PC-9 (cell line): Measurements from ENCODE around the gene PPM1H. TPM values are rescaled to one million over a fixed set of nuclear protein-coding genes. Genes with fewer than 3 reads are reported as not detected.

Experiments used
- BruUV-seq: library from RNA; stranded (reverse); fragments of 400-500 nt; replicated peaks from 2 replicates; lab custom pipeline; 2021; lab: Mats Ljungman, UMichigan
- CTCF ChIA-PET: fragments of 300-600 bp; sonication (Branson Sonifier 250); formaldehyde crosslinking; loops from one replicate; lab custom pipeline; 2022; ENCODE audit warnings: antibody characterized with exemption; lab: Charles Lee
- POLR2A ChIA-PET: fragments of 300-600 bp; sonication (Branson Sonifier 250); formaldehyde crosslinking; loops from one replicate; lab custom pipeline; 2022; ENCODE audit warnings: antibody characterized with exemption; ENCODE audit not compliant: unreplicated experiment; lab: Charles Lee
- DNase-seq, 2 experiments: peaks; one replicate each; pipeline versions ENCODE4 v3.0.0 to v3.0.0-alpha.2; 2015 to 2022; ENCODE audit warnings: mixed read lengths in 1 of 2
- H2AFZ ChIP-seq: fragments of 200-600 bp; sonication (generic); 2 replicates; pipeline ENCODE4 v1.8.1; 2017; ENCODE audit warnings: antibody characterized with exemption
- H3F3A ChIP-seq: fragments of 200-600 bp; sonication (generic); 2 replicates; pipeline ENCODE4 v1.8.1; 2017; ENCODE audit warnings: antibody characterized with exemption, mild to moderate bottlenecking, low read depth; ENCODE audit not compliant: insufficient read depth
- H3K27ac ChIP-seq: fragments of 200-600 bp; sonication (generic); 2 replicates; pipeline ENCODE4 v1.6.1; 2016; ENCODE audit warnings: mixed run types
- H3K27me3 ChIP-seq: fragments of 200-600 bp; sonication (generic); 2 replicates; pipeline ENCODE4 v1.6.1; 2016; ENCODE audit warnings: low read depth, mixed run types; ENCODE audit not compliant: insufficient read depth
- H3K36me3 ChIP-seq: fragments of 200-600 bp; sonication (generic); 2 replicates; pipeline ENCODE4 v1.6.1; 2016; ENCODE audit warnings: low read depth, mixed run types
- H3K4me1 ChIP-seq: fragments of 200-600 bp; sonication (generic); replicated peaks from 2 replicates; pipeline ENCODE4 v1.6.1; 2016; ENCODE audit warnings: mixed run types; ENCODE audit not compliant: insufficient read depth
- H3K4me2 ChIP-seq: fragments of 200-600 bp; sonication (generic); 2 replicates; pipeline ENCODE4 v1.6.1; 2017; ENCODE audit warnings: mixed run types
- H3K4me3 ChIP-seq: fragments of 200-600 bp; sonication (generic); 2 replicates; pipeline ENCODE4 v1.6.1; 2016; ENCODE audit warnings: mixed run types
- H3K79me2 ChIP-seq: fragments of 200-600 bp; sonication (generic); 2 replicates; pipeline ENCODE4 v1.6.1; 2017; ENCODE audit warnings: low read depth, mixed run types
- H3K9me2 ChIP-seq: fragments of 200-600 bp; sonication (generic); 2 replicates; pipeline ENCODE4 v1.8.1; 2017; ENCODE audit warnings: mild to moderate bottlenecking; ENCODE audit not compliant: insufficient read depth
- H3K9me3 ChIP-seq: fragments of 200-600 bp; sonication (generic); 2 replicates; pipeline ENCODE4 v1.8.1; 2016; ENCODE audit warnings: low read depth; ENCODE audit not compliant: insufficient read depth
- H4K20me1 ChIP-seq: fragments of 200-600 bp; sonication (generic); 2 replicates; pipeline ENCODE4 v1.8.1; 2017; ENCODE audit not compliant: insufficient read depth
- CTCF ChIP-seq: fragments of 200-600 bp; sonication (generic); conservative IDR thresholded peaks from 2 replicates; pipeline ENCODE4 v1.6.1; 2017; ENCODE audit warnings: mixed run types, antibody characterized with exemption, mild to moderate bottlenecking, moderate library complexity
- EZH2 ChIP-seq: fragments of 200-600 bp; sonication (generic); IDR thresholded peaks from 2 replicates; pipeline ENCODE4 v1.8.0; 2017; ENCODE audit warnings: antibody characterized with exemption, low read depth
- intact Hi-C: fragments of 100-400 bp; cut with micrococcal nuclease; formaldehyde crosslinking; loops from one replicate; pipeline ENCODE4 v1.10.0; 2022; ENCODE audit not compliant: unreplicated experiment
- total RNA-seq: library from RNA; stranded (reverse); gene quantifications from 2 replicates; pipeline ENCODE4 v1.2.3, GENCODE V29; 2021

PPM1H gene
- total RNA-seq, 1 experiment from 2014 or later, result 11.4 TPM

GRCh38 chr12:62846491-62846890, 88.5 kb downstream of the PPM1H start:
- CTCF ChIA-PET, result no interaction called here
- POLR2A ChIA-PET, result no interaction called here
- Histone ChIP-seq H3K9me2 (no peaks in the 10 kb centered on the region), H3K4me2 (no peak overlapping the region), H4K20me1 (no peaks in the 10 kb centered on the region), H3K79me2 (peaks cover 4% of the 10 kb centered on the region; the same call in 1 of the 2 replicates), H3K27me3 (no peaks in the 10 kb centered on the region), H3K9me3 (no peaks in the 10 kb centered on the region), H3K36me3 (no peaks in the 10 kb centered on the region), H3K4me3 (no peak overlapping the region), H3K27ac (no peak overlapping the region), H3F3A (no peaks in the 10 kb centered on the region), H3K4me1 (peaks cover 16% of the 10 kb centered on the region; the same call in 1 of the 2 replicates), H2AFZ (no peak overlapping the region)
- TF ChIP-seq CTCF (no peak), EZH2 (no peak)
- intact Hi-C loops, result no loop called here
- BruUV-seq, result no TSS peak
- no peak for DNase-seq

GRCh38 chr12:62844915-62845314, 90.0 kb downstream of the PPM1H start:
- Histone ChIP-seq H3K9me2 (no peaks in the 10 kb centered on the region), H3K4me3 (no peak overlapping the region), H2AFZ (no peak overlapping the region), H3F3A (no peaks in the 10 kb centered on the region), H3K36me3 (no peaks in the 10 kb centered on the region), H3K27me3 (no peaks in the 10 kb centered on the region), H4K20me1 (no peaks in the 10 kb centered on the region), H3K27ac (no peak overlapping the region), H3K4me1 (peaks cover 16% of the 10 kb centered on the region; the same call in 1 of the 2 replicates), H3K4me2 (no peak overlapping the region), H3K9me3 (no peaks in the 10 kb centered on the region; the same call in 1 of the 2 replicates), H3K79me2 (peaks cover 4% of the 10 kb centered on the region; the same call in 1 of the 2 replicates)
- no peak for TF ChIP-seq CTCF
- TF ChIP-seq EZH2, result no peak
- ChIA-PET POLR2A (no interaction called here), CTCF (no interaction called here)
- no TSS peak for BruUV-seq
- intact Hi-C loops, result no loop called here
- no peak for DNase-seq

GRCh38 chr12:62843716-62844115, 91.2 kb downstream of the PPM1H start:
- H3F3A ChIP-seq, result no peaks in the 10 kb centered on the region
- H3K27me3 ChIP-seq, result no peaks in the 10 kb centered on the region
- no peak overlapping the region for H3K4me3 ChIP-seq
- H2AFZ ChIP-seq, result no peak overlapping the region
- TF ChIP-seq CTCF, result no peak
- no peak for TF ChIP-seq EZH2
- no peaks in the 10 kb centered on the region for H3K36me3 ChIP-seq
- no peaks in the 10 kb centered on the region; the same call in 1 of the 2 replicates for H3K9me3 ChIP-seq
- no peak for DNase-seq
- H4K20me1 ChIP-seq, result no peaks in the 10 kb centered on the region
- no peak overlapping the region for H3K4me2 ChIP-seq
- BruUV-seq, result no TSS peak
- peaks cover 4% of the 10 kb centered on the region; the same call in 1 of the 2 replicates for H3K79me2 ChIP-seq
- POLR2A ChIA-PET, result no interaction called here
- no peak overlapping the region for H3K27ac ChIP-seq
- intact Hi-C loops, result no loop called here
- CTCF ChIA-PET, result no interaction called here
- peaks cover 8% of the 10 kb centered on the region; the same call in 1 of the 2 replicates for H3K4me1 ChIP-seq
- no peaks in the 10 kb centered on the region for H3K9me2 ChIP-seq
